HCT116 (cell line): Measurements from ENCODE around the gene INPP5K. TPM values are rescaled to one million over a fixed set of nuclear protein-coding genes. Genes with fewer than 3 reads are reported as not detected.

Experiments
- ATAC-seq: fragments of 200-7000 bp; cut with Tn5 transposase; 2 replicates; pipeline ENCODE4 v1.9.1; 2020; ENCODE audit warnings: mild to moderate bottlenecking, moderate library complexity
- BruUV-seq: library from RNA; stranded (reverse); fragments of 400-500 nt; replicated peaks from 2 replicates; lab custom pipeline; 2021; lab: Mats Ljungman, UMichigan
- CTCF ChIA-PET: fragments of 300-600 bp; sonication (Branson Sonifier 250); formaldehyde crosslinking; loops from one replicate; lab custom pipeline; 2021; ENCODE audit warnings: antibody characterized with exemption; lab: Charles Lee
- POLR2A ChIA-PET: fragments of 300-600, 350-600 bp; sonication (Branson Sonifier 250); formaldehyde crosslinking; loops from one replicate; lab custom pipeline; 2021; ENCODE audit warnings: antibody characterized with exemption; lab: Charles Lee
- RAD21 ChIA-PET, 2 experiments: fragments of 300-600 bp; sonication (Branson Sonifier 250); formaldehyde crosslinking; loops; one replicate each; lab custom pipeline; 2023; ENCODE audit warnings: low total read pairs in 2 of 2; ENCODE audit not compliant: uncharacterized antibody in 2 of 2, unreplicated experiment in 2 of 2, low non-redundant PET in 1 of 2; lab: Charles Lee
- DNase-seq: peaks from one replicate; pipeline ENCODE4 v3.0.0-alpha.2; 2010; ENCODE audit warnings: low read depth, low spot score
- H2AFZ ChIP-seq: fragments of 200-600 bp; shearing (Covaris generic), sonication (generic); 2 replicates; pipeline ENCODE4 v1.6.1; 2017; ENCODE audit warnings: low read depth, mixed run types, mixed read lengths, antibody characterized with exemption, low read length; ENCODE audit not compliant: poor library complexity, severe bottlenecking
- H3K27ac ChIP-seq: 2 replicates; pipeline ENCODE4 v1.5.1; 2012; ENCODE audit warnings: low read depth, low read length
- H3K27me3 ChIP-seq: fragments of 200-600 bp; sonication (generic); 2 replicates; pipeline ENCODE4 v1.6.1; 2016; ENCODE audit warnings: mixed run types, low read length, mixed read lengths; ENCODE audit not compliant: insufficient read depth
- H3K36me3 ChIP-seq, 2 experiments: fragments of 200-500 bp in 1 of 2; fragments of 200-600 bp in 1 of 2; sonication (Bioruptor generic) in 1 of 2; sonication (generic) in 1 of 2; 2 replicates each; pipeline versions ENCODE4 v1.5.1 to v1.6.1; 2014 to 2016; ENCODE audit warnings: low read length in 2 of 2, inconsistent platforms in 1 of 2, mixed read lengths in 1 of 2, mixed run types in 1 of 2; ENCODE audit not compliant: insufficient read depth in 2 of 2, control insufficient read depth in 1 of 2
- H3K4me1 ChIP-seq, 2 experiments: fragments of 200-600 bp in 1 of 2; sonication (generic) in 1 of 2; 2 replicates each; pipeline versions ENCODE4 v1.5.1 to v1.6.1; 2012 to 2017; ENCODE audit warnings: low read length in 2 of 2, inconsistent platforms in 1 of 2, mild to moderate bottlenecking in 1 of 2, mixed read lengths in 1 of 2, mixed run types in 1 of 2, moderate library complexity in 1 of 2; ENCODE audit not compliant: insufficient read depth in 2 of 2, control insufficient read depth in 1 of 2
- H3K4me2 ChIP-seq: fragments of 200-600 bp; sonication (generic); 2 replicates; pipeline ENCODE4 v1.6.1; 2017; ENCODE audit warnings: mixed run types, low read length, mixed read lengths
- H3K4me3 ChIP-seq, 2 experiments: fragments of 200-600 bp in 1 of 2; sonication (generic) in 1 of 2; replicated peaks in 1 of 2; 2 replicates each; pipeline ENCODE4 v1.5.1; 2011 to 2016; ENCODE audit warnings: low read length in 2 of 2, control low read depth in 1 of 2, low read depth in 1 of 2, mild to moderate bottlenecking in 1 of 2, mixed read lengths in 1 of 2, mixed run types in 1 of 2
- H3K79me2 ChIP-seq: fragments of 200-600 bp; sonication (generic); 2 replicates; pipeline ENCODE4 v1.6.1; 2017; ENCODE audit warnings: mild to moderate bottlenecking, mixed run types, low read length, moderate library complexity, mixed read lengths; ENCODE audit not compliant: insufficient read depth
- H3K9ac ChIP-seq: fragments of 200-600 bp; sonication (generic); 2 replicates; pipeline ENCODE4 v1.6.1; 2016; ENCODE audit warnings: low read length, mixed read lengths
- H3K9me2 ChIP-seq: fragments of 200-600 bp; sonication (generic), shearing (Covaris generic); 2 replicates; pipeline ENCODE4 v1.6.1; 2017; ENCODE audit warnings: mixed run types, mild to moderate bottlenecking, moderate library complexity; ENCODE audit not compliant: insufficient read depth
- H3K9me3 ChIP-seq, 2 experiments: fragments of 200-500 bp in 1 of 2; fragments of 200-600 bp in 1 of 2; sonication (Bioruptor generic) in 1 of 2; sonication (generic) in 1 of 2; 2 replicates each; pipeline ENCODE4 v1.6.1; 2014 to 2017; ENCODE audit warnings: low read length in 2 of 2, mixed read lengths in 2 of 2, inconsistent platforms in 1 of 2, low read depth in 1 of 2, mild to moderate bottlenecking in 1 of 2, mixed run types in 1 of 2, moderate library complexity in 1 of 2; ENCODE audit not compliant: control insufficient read depth in 1 of 2, insufficient read depth in 1 of 2
- H4K20me1 ChIP-seq: fragments of 200-600 bp; sonication (generic), shearing (Covaris generic); 2 replicates; pipeline ENCODE4 v1.6.1; 2017; ENCODE audit warnings: mixed run types, mild to moderate bottlenecking, moderate library complexity; ENCODE audit not compliant: insufficient read depth
- CEBPB ChIP-seq: IDR thresholded peaks from 2 replicates; pipeline ENCODE4 v1.6.1; 2012; ENCODE audit warnings: low read depth
- EGR1 ChIP-seq: IDR thresholded peaks from 2 replicates; pipeline ENCODE4 v1.6.1; 2012; ENCODE audit warnings: low read depth
- ELF1 ChIP-seq: IDR thresholded peaks from 2 replicates; pipeline ENCODE4 v1.6.1; 2012; ENCODE audit warnings: low read depth, borderline replicate concordance
- EZH2 ChIP-seq: fragments of 200-600 bp; sonication (generic); IDR thresholded peaks from 2 replicates; pipeline ENCODE4 v1.6.1; 2017; ENCODE audit warnings: antibody characterized with exemption, mixed run types
- EZH2phosphoT487 ChIP-seq: fragments of 200-600 bp; IDR thresholded peaks from 2 replicates; pipeline ENCODE4 v1.6.1; 2018; ENCODE audit warnings: antibody characterized with exemption, borderline replicate concordance
- JUND ChIP-seq: IDR thresholded peaks from 2 replicates; pipeline ENCODE4 v1.6.1; 2012
- MAX ChIP-seq: IDR thresholded peaks from 2 replicates; pipeline ENCODE4 v1.6.1; 2012
- POLR2AphosphoS5 ChIP-seq: IDR thresholded peaks from 2 replicates; pipeline ENCODE4 v1.6.1; 2011; ENCODE audit warnings: mild to moderate bottlenecking, low read depth, low read length, moderate library complexity
- RAD21 ChIP-seq: IDR thresholded peaks from 2 replicates; pipeline ENCODE4 v1.6.1; 2012; ENCODE audit warnings: low read depth, mild to moderate bottlenecking
- REST ChIP-seq: IDR thresholded peaks from 2 replicates; pipeline ENCODE4 v1.6.1; 2012; ENCODE audit warnings: low read depth
- SIN3A ChIP-seq: IDR thresholded peaks from 2 replicates; pipeline ENCODE4 v1.6.1; 2012; ENCODE audit warnings: low read depth
- SP1 ChIP-seq: IDR thresholded peaks from 2 replicates; pipeline ENCODE4 v1.6.1; 2012; ENCODE audit warnings: low read depth
- SRF ChIP-seq: IDR thresholded peaks from 2 replicates; pipeline ENCODE4 v1.6.1; 2012; ENCODE audit warnings: low read depth
- intact Hi-C: fragments of 100-400 bp; cut with micrococcal nuclease; formaldehyde crosslinking; loops from 2 replicates; pipeline ENCODE4 v1.10.0; 2022
- total RNA-seq: library from RNA; stranded (reverse); gene quantifications from one replicate; pipeline ENCODE4 v1.2.1, GENCODE V29; 2021; ENCODE audit not compliant: unreplicated experiment
- TF ChIP-seq, protein P1 (sequence below): IDR thresholded peaks from 2 replicates; pipeline ENCODE4 v1.6.1; 2011; ENCODE audit warnings: mild to moderate bottlenecking, low read length, moderate library complexity; ENCODE audit not compliant: insufficient replicate concordance; ENCODE audit errors: extremely low read depth
- TF ChIP-seq, protein P2 (sequence below): IDR thresholded peaks from 2 replicates; pipeline ENCODE4 v1.6.1; 2012

Gene INPP5K
- total RNA-seq, 1 experiment from 2014 or later: 25.6 TPM

- no peak for TF ChIP-seq EZH2
- TF ChIP-seq ELF1: no peak
- TF ChIP-seq SIN3A: no peak
- TF ChIP-seq, protein P1, sequence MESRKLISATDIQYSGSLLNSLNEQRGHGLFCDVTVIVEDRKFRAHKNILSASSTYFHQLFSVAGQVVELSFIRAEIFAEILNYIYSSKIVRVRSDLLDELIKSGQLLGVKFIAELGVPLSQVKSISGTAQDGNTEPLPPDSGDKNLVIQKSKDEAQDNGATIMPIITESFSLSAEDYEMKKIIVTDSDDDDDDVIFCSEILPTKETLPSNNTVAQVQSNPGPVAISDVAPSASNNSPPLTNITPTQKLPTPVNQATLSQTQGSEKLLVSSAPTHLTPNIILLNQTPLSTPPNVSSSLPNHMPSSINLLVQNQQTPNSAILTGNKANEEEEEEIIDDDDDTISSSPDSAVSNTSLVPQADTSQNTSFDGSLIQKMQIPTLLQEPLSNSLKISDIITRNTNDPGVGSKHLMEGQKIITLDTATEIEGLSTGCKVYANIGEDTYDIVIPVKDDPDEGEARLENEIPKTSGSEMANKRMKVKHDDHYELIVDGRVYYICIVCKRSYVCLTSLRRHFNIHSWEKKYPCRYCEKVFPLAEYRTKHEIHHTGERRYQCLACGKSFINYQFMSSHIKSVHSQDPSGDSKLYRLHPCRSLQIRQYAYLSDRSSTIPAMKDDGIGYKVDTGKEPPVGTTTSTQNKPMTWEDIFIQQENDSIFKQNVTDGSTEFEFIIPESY: no peak
Observed at GRCh38 chr17:1541367-1541904, 25.0 kb upstream of the INPP5K start (continued).

DNA sequence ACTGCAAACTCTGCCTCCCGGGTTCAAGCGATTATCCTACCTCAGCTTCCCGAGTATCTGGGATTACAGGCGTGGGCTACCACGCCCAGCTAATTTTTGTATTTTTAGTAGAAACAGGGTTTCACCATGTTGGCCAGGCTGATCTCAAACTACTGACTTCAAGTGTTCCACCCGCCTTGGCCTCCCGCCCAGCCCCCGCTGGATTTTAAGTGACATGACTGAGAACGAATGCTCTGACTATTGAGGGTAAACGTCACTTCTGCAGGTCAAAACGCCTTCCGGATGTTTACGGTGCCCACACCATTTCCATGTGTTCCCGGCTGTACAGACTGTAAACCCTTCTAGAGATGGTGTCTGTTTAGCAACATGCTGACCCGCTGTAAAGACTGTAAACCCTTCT, 23.4 kb upstream of the INPP5K start:
- H3K4me2 ChIP-seq: no peak overlapping the region
- no peaks in the 10 kb centered on the region for H3K9me3 ChIP-seq
- ATAC-seq (no peak), DNase-seq (no peak)
- ChIA-PET RAD21 (no interaction called here), POLR2A (no interaction called here), CTCF (no interaction called here)
- peaks cover 9% of the 10 kb centered on the region; the same call in 1 of the 2 replicates for H3K79me2 ChIP-seq
- H3K27ac ChIP-seq: no peak overlapping the region
- no peak overlapping the region for H3K4me3 ChIP-seq
- intact Hi-C loops: no loop called here
- H2AFZ ChIP-seq: no peak overlapping the region
- no peaks in the 10 kb centered on the region for H3K27me3 ChIP-seq
- BruUV-seq: no TSS peak
- no peak for TF ChIP-seq MAX
- TF ChIP-seq SP1: no peak
- no peak for TF ChIP-seq POLR2AphosphoS5
- no peak for TF ChIP-seq EZH2phosphoT487
- TF ChIP-seq, protein P2, sequence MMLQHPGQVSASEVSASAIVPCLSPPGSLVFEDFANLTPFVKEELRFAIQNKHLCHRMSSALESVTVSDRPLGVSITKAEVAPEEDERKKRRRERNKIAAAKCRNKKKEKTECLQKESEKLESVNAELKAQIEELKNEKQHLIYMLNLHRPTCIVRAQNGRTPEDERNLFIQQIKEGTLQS: no peak
- TF ChIP-seq EGR1: no peak
- no peak for TF ChIP-seq EZH2
- no peak for TF ChIP-seq JUND
- TF ChIP-seq SIN3A: no peak
- TF ChIP-seq CEBPB: no peak
- no peak for TF ChIP-seq RAD21
- no peak for TF ChIP-seq SRF
- TF ChIP-seq REST: no peak
- H3K36me3 ChIP-seq: peaks cover 37 to 43% of the 10 kb centered on the region in 2 experiments; a peak in 3 of 4 replicates
- no peaks in the 10 kb centered on the region for H3K4me1 ChIP-seq
- no peaks in the 10 kb centered on the region for H3K9me2 ChIP-seq
- no peaks in the 10 kb centered on the region for H4K20me1 ChIP-seq
- H3K9ac ChIP-seq: no peak overlapping the region
